ENCODE results near the gene DYNLT4. TPM values are rescaled to one million over a fixed set of nuclear protein-coding genes. Genes with fewer than 3 reads are reported as not detected.
A peak's percentile ranks its signal among the peaks of the same experiment; 100 is the strongest.
"Not testable (repeated sequence)": the region's sequence is repeated elsewhere in the genome, so short reads cannot be mapped to it uniquely, and the experiment has no call there.

DYNLT4 gene
- total RNA-seq, 1 donor from 2014 or later: not detected

- peak; percentile 74 for DNase-seq
Measured at GRCh38 chr1:44808063-44808937, 1.1 kb upstream of the DYNLT4 start, which contains the start of gene BTBD19. Gene BTBD19, plus strand, starts transcription at chr1:44808523. Its CDS starts 298 bp downstream, at chr1:44808821.

GRCh38 chr1:44807364-44808062 is 362 bp upstream of the DYNLT4 start:
- DNase-seq: peak; percentile 47

- no peak for DNase-seq
Measured at GRCh38 chr1:44806025-44806703, 987 bp downstream of the DYNLT4 start.

GRCh38 chr1:44805311-44806024 is 1.7 kb downstream of the DYNLT4 start:
- DNase-seq: no peak

- DNase-seq: no peak
Measured at GRCh38 chr1:44803312-44804095, 3.6 kb downstream of the DYNLT4 start.

GRCh38 chr1:44803062-44803311 is 4.2 kb downstream of the DYNLT4 start:
- no peak for DNase-seq

- DNase-seq: peak; percentile 29
Measured at GRCh38 chr1:44802306-44803061, 4.7 kb downstream of the DYNLT4 start.

- DNase-seq: no peak
Measured at GRCh38 chr1:44801491-44802305, 5.5 kb downstream of the DYNLT4 start.

GRCh38 chr1:44799770-44800584 is 7.2 kb downstream of the DYNLT4 start, which contains the start of gene PLK3:
Gene PLK3, plus strand, starts transcription at chr1:44800377. Its CDS starts 87 bp downstream, at chr1:44800464.
- DNase-seq: peak; percentile 98

GRCh38 chr1:44798481-44799365 is 8.4 kb downstream of the DYNLT4 start:
- DNase-seq: no peak

GRCh38 chr1:44797886-44798285 is 9.3 kb downstream of the DYNLT4 start:
- DNase-seq: not testable (repeated sequence)

- no peak for DNase-seq
Measured at GRCh38 chr1:44792736-44793502, 14.2 kb downstream of the DYNLT4 start.

- DNase-seq: no peak
Measured at GRCh38 chr1:44790968-44791801, 16.0 kb downstream of the DYNLT4 start.

GRCh38 chr1:44788120-44788860 is 18.9 kb downstream of the DYNLT4 start, which contains the start of gene BEST4:
Gene BEST4, minus strand, starts transcription at chr1:44788170. Its CDS starts 465 bp downstream, at chr1:44787705.
- no peak for DNase-seq

- no peak for DNase-seq
Measured at GRCh38 chr1:44787506-44787905, 19.6 kb downstream of the DYNLT4 start.

Measured in occipital lobe (tissue), 2 donors.